NCI-H526 (cell line): ENCODE results near the gene SMARCAL1.
"Not testable (repeated sequence)": the region's sequence is repeated elsewhere in the genome, so short reads cannot be mapped to it uniquely, and the experiment has no call there.

ENCODE experiments used
- DNase-seq, 2 experiments: peaks; one replicate each; lab custom pipeline; 2025; lab: John Stamatoyannopoulos, UW

Gene SMARCAL1

DNA sequence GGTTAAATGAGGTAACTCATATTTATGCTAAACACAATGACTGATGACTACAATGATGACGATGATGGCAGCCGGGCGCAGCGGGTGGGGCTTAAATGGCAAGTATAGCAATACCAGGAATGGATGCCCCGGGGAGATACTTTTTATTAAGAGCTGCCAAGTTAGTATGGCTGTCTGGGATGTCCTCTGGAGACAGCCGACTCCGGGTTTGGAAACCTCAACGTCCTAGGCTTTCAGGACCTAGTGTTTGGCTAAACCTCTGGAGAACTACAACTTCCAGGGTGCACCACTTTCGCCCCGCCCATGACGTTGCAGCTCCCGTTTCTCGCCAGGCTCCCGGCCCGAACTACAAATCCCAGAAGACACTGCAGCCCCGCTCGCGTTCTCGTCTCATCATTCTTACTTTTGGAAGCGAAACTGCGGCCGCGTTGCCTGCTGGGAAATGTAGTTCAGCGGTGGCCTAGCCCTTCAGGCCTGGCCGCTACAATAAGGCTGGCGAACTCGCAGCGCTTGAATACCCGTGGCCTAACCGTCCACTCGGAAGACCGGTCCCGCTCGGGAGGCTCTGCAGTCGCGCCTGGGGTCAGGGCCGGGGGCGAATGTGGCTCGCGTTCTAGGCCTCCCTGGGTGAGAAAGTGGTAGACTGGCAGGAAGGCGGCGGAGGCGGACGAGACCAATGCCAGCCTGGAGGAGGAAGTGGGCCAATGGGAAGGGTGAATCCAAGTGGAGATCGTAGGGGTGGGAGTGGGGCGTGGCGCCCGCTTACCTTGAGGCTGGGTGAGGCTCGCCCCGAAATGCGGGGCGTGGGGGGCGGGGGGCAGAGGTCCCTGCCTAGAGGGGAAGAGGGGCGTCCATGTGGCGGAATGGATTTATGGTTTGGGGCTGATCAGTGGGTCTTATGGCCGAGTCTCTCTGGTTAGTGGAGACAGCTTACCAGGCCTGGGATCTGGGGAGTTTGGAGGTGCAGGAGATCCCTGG is at the start of gene SMARCAL1:
Gene SMARCAL1, plus strand, starts transcription at position 463 of the 978 bp plus-strand sequence. CDS start 2,221 bp downstream, outside the sequence.
- peak; percentile 97 to 99 for DNase-seq

DNA sequence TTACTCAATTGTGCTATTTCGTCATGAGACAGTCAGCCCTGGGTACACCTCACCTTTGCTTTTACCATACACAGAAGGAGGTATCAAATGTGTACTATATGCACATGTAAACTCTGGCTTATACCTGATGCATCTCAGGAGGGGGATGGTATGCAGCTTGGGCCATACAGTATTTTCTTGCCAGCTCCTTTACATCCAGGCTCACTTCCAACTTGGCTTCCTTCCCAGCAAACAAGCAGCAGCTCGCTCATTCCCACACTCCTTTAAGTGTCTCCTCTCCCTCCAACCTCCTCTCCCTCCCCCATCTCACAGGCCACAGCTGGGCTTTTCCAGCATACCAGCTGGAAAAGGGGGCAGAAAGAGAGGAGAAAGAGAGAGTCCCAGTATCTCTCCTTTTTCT is 49.6 kb upstream of the SMARCAL1 start:
- no peak for DNase-seq

DNA sequence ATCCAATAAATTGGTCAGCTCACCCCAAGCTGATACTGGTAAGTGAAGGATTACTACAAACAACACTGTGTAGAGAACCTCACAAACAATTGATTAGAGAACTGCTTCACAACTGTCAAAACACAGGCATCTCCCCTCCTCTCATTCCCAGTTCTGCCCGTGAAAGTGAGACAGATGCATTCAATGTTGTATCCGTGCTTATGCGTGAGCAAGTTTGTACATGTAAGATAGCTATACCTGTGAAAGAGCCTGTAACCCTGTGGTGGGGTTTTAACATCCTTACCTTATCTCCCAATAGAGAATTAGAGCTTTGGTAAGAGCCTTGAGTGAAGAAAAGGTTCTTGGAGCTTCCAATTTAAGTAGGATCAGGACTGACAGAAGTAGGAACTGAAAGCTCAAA is 49.1 kb upstream of the SMARCAL1 start:
- DNase-seq: no peak

DNA sequence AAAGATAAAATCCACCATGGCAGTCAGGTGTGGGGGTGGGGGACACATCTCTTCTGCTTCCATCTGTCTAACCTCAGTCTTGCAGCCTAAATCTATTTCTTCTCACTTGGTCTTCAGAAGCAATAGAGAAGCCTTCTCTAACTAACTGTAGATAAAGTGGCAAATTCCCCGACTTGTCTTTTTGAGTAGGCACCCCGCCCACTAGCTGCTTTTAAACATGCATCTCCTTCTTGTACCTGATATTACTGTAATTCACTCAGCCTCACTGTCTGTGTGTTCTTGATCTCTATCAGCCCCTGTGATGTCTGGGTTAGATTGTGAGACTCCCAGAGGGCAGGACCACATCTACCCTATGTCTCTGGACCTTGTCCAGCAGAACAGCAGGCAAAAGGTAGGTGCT is 46.8 kb upstream of the SMARCAL1 start:
- no peak for DNase-seq

DNA sequence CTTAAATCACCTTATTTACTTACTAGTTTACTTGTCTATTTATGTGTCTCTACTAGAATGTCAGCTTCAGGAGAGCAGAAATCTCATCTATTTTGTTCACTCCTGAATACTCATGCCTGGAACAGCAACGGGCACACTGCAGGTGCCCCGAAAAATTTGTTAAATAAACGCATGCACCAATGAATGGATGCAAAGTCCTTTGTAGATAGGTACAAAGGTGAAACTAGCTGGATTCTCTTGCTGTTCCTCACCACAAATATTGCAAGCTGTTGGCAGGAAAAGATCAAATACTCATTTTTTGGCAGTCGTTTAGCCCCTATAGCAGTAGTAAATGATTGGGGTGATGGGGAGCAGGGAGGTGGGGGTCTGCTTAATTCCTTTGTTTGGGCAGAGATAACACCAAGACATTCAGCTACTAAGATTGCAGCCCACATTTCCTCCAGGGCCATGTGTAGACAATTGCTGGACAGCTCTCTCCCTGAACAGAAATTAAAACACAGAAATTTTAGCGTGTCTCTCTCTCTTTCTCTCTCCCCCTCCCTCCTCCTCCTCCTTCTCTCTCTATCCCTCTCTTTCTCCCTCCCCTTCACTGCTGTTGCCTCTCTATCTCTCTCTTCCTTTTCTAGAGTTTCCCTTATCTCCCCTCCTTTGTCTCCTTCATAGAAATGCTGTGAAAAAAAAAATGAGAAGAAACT is 45.4 kb upstream of the SMARCAL1 start:
- DNase-seq: peak in 1 of 2 experiments; percentile 9

DNA sequence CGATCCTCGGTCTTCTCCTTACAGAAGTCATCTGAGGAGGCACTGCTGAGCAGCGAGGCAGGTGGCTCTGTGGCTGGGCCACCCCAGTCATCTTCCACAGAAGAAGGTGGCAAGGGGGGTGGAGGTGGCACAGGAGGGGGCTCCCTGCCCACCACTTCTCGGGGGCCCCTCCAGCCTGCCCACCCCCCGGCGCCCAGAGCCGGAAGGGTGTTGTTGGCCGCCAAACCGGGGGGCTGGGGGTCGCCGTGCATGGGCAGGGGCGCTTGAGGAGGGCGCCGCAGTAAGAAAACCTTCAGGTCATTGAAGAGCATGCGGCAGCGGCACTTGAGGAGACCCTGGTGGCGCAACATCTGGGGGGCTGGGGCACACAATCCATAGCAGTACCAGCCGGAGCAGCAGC is 42.5 kb upstream of the SMARCAL1 start:
- DNase-seq: no peak

DNA sequence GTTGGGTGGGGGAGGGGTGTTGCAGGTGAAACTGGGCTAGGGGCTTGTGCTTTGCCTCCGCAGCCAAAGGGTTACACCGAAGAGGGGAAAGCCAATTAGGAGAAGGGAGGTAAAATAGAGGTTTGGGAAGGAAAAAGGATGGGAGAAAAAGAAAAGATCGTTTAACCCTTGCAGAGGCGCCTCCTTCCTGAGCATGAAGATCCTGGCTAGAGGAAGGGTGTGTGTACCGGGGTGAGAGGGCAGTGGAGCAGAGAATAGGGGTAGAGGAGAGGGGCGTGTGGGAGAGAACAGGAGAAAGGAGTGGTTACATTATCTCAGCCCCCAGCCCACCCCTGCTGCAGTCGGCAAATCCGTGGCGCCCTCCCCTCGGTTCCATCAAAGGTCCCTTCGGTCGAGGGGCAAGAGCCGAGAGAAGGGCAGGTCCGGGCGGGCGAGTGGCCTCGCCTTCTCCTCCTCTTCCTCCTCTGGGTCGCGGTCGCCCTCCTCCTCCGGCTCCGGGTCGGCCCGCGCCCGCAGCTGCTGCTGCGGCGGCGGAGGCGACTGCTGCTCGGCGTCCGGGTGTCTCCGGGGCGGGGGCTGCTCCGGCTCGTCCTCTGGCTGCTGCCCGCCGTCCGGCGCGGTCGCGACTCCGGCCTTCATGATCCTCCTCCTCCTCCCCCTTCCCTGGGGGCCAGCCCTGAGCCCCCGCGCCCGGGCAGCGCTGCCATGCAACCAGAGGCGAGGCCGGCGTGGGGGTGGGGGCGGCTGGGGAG is 41.1 kb upstream of the SMARCAL1 start:
- peak in 1 of 2 experiments; percentile 66 for DNase-seq

DNA sequence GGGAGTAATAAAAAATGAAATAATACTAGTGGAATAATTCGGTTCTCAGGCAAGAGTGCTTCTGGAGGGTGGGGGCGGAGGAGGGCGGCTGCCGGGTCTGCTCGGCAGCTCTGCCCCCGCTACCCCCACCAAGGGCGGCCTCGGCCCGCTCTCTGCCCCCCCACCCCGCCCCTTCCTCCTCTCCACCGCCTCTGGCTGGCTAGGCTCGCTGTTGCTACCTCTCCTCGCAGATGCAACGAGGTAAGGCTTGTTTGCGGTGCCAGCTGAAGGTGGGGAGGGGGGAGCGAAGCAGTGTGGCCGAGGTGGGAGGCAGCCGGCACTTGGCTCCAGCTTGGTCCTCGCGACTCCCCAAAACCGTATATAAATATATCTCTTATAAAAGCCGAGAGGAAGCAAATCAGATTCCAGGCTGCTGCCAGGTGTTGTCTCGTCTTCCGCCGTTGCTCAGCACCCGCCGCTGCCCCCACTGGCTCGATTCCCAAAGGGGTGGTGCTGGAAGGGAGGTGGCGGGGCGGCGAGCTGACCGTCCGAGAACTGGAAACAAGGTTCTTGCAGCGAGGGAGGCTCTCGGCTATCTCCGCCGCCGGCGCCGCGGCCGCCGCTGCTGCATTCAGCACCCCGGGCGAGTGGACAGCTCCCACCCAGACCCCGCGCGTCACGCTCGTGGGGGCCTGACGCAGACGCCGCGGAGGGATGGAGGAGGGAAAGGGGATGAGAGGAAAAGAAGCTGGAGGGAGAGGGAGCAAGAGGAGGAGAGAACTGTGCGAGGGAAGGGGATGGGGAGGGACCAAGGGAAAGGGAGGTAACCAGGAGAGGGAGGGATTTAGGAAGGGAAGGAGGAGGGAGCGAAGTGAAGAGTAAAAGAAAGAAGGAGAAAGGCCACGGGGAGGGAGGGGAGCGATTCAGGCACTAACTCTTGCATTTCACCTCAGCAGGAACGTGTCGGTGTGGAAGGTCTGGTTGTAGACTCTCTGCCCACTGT is 40.3 kb upstream of the SMARCAL1 start, which contains the start of gene MARCHF4:
Gene MARCHF4, minus strand, starts transcription at position 763 of the 982 bp plus-strand sequence. CDS start 2,223 bp downstream, outside the sequence.
- DNase-seq: peak; percentile 17 to 78

DNA sequence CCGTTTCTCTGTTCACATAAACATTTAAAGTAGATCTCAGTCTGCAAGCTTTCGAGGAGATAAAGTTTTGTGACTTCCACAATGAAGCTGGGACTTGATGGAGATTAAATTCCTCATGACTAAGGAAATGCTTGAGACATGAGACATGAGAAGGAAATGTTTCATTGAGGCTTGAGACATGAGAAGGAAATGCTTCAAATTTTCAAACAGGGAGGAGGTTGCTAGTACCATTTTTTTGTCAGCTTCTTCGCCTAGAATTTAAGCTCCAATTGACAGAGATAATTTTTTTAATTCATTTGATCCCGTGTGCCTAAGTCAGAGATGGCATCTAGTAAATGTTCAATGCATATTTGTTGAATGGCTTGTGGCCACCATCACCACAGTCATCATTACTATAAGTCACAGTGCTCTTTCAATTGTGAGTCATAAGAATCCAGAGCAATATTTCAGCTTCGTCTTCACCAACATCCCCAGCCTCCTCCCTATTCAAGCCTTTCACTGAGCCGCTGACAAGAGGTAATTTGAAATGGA is 39.5 kb upstream of the SMARCAL1 start:
- no peak for DNase-seq

DNA sequence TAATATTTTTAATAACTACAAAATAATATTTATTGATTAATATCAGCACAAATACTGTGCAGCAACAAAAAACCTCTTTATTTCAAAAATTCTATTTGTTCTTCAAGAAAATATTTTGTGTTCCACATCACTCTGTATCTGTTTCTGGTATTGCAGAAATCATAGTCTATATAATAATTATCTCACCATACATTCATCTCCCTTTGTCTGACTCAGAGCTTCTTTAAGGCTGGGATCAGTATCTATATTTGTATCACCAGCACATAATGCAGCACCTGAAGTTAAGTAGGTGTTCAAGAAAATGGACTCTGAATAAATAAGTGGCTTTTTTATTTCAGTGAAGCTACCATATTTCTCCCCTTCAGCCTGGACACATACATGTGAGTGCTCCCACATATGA is 38.4 kb upstream of the SMARCAL1 start:
- DNase-seq: no peak

DNA sequence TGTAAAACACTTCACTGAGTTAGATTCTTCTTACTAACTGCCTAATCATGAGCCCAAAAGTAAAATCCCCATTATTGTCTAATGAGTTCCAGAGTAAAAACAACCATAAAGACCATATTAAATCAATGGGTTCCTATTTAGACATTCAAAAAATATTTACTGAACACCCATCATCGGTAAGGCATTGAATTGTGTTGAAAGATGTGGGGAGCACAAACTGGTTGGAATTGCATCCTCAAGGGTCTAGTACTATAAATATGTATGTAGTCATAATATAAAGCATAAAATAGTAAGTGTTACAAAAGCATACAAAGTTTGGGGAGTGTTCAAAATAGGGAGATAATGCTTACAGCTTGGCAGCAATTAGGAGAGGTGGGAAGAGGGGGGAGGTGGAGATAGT is 37.0 kb upstream of the SMARCAL1 start:
- no peak for DNase-seq

DNA sequence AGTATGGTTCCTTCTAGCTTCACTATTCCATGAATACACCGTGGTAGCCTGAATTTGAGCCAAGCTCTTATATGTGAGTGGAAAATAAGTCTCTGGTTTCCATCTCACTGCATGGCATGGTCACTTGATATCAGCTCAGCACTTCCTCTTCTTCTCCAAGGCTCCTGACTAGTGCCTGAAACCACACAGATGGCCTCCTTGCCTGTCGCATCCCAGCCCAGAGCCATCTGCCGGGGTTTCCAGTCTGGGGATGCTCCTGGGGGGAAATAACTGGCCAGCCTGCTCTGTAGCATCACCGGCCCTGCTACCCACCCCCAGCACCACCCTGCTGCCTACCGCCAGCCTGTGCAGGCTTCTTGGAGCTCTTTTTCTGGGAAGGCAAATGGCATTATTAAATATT is 32.3 kb upstream of the SMARCAL1 start:
- DNase-seq: no peak

DNA sequence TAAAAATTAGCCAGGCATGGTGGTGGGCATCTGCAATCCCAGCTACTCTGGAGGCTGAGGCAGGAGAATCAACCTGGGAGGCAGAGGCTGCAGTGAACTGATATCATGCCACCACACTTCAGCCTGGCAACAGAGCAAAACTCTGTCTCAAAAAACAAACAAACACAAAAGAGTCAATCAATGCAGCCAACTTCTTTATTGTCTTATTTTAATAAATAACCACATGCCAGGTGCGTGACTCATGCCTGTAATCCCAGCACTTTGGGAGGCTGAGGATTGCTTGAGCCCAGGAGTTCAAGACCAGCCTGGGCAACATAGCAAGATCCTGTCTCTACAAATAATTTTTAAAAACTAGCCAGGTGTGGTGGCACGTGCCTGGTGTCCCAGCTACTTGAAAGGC is 27.9 kb upstream of the SMARCAL1 start:
- not testable (repeated sequence) for DNase-seq

DNA sequence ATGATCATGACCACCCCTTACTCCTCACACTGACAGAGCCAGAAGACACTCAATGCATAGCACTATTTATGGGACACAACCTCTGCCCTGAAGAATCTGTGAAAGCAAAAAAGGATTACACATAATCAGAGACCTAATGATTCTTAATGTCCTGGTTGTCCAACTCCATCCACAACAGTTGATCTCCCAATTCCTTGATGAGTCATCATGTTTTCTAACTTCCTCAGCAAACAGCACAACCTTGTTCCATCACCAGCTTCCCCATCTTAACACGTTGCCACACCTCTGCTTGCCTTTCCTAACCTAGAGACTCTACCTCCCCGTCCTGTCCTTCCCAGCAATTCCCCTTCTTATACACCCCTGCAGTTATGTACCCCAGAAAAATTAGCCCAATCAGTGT is 26.8 kb upstream of the SMARCAL1 start:
- no peak for DNase-seq

DNA sequence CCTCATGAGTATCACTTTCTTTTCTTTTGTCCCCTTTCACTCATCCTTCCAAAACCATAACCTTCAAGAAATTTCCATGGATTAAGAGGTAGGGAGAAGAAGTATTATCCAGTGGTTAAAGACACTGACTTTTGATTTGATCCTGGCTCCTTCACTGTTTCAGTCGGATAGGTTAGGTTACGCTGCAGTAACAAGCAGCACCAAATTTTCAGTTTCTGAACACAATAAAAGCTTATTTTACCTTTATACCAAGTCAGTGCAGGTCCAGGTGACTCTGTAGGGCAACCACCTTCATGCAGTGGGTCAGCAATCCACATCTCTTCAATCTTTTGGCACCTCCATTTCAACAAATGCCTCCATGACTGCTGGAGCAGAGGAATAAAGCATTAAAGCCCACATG is 25.0 kb upstream of the SMARCAL1 start:
- DNase-seq: no peak

DNA sequence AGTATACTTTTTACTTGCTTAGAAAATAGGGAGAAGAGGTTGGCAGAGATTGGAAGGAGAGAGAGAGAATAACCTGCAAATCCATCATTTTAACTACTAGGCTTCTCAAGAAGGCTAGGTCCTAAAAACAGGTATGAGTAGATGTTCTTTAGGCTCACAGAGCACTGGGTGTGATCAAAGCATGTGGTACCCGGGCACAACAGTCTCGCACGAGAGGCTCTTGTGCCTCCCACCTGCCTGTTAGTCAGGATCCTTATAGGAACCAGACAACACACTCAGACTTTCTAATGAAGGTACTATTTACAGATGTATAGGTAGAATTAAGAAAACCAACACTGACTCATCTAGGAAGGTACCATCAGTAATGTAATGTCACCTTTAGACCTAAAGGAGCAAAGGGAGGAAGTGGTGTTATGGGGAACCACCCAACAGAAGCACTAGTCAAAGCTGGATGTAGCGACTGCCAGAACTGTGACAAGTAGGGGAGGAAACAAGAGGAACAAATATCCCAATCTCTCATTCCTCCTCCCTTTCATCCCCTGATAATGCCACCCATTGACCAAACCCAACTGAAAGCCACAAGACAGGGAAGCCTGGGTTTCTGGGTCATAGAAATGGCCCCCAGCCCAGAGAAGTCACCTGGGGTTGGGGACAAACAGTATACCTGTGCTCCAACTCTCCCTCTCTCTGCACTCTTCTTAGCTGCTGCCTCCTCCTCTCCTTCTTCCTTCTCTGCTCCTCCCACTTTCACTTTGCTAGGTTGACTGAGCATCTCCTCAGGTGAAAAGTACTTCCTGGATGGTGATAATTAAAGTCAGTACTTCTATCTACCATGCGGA is 24.0 kb upstream of the SMARCAL1 start:
- no peak for DNase-seq

DNA sequence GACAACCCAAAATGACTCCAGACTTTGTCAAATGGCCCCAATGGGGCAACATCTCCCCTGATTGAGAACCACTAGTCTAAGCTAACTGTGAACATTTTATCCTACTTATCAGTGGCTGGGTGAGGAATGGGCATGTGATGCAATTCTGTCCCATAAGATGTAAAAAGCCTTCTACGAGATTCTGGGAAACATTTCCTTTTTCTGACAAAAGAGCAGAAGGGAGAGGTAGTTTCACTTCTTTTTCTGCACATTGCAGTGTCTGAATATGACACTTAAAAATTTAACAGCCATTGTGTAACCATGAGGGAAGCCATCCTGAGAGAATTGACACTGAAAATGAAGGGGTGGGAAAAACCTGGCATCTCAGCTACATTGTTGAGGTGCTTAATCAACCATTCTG is 22.7 kb upstream of the SMARCAL1 start:
- DNase-seq: no peak

DNA sequence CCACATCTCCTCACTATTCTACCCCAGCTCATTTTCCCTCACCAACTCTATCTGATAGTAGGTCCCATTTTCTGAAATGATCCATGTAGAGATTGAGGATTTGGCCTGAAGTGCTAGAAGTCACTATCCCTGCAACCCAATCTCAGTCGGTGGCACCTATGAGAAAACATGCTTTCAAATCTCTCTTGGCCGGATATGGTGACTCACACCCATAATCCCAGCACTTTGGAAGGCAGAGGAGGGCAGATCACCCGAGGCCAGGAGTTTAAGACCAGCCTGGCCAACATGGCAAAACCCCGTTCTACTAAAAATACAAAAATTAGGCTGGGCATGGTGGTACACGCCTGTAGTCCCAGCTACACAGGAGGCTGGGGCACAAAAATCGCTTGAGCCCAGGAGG is 20.9 kb upstream of the SMARCAL1 start:
- DNase-seq: no peak

DNA sequence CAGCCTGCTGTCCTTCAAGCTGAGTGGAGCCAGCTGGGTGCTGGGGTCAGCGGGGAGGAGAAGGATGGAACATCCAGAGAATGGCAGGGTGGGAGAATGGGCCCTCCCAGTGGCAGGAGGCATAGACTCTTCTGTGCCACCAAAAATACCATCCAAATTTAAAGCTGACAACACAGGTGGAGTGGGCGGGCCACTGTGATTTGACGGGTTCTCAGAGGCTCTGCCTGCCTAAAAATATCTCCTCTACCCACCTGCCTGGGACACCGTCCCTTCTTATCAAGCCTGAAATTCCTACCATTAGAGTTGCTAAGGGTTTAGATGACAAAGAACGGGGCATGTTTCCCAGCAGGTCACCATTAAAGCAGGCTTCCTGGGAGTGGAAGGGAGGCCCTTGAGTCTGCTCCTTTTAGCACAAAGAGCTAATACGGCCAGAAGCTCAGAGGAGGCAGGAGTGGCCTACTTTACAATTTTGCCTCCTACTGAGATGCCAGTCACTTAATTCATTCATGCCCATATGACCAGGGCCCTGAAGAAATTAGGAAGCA is 20.2 kb upstream of the SMARCAL1 start:
- DNase-seq: no peak
